Kidney tubule cell (primary cell): ENCODE results near the gene ARHGEF26.

Experiments used
- DNase-seq: peaks from one replicate; pipeline ENCODE4 v3.0.0-alpha.2; 2018; ENCODE audit warnings: low spot score

The ARHGEF26 gene

DNA sequence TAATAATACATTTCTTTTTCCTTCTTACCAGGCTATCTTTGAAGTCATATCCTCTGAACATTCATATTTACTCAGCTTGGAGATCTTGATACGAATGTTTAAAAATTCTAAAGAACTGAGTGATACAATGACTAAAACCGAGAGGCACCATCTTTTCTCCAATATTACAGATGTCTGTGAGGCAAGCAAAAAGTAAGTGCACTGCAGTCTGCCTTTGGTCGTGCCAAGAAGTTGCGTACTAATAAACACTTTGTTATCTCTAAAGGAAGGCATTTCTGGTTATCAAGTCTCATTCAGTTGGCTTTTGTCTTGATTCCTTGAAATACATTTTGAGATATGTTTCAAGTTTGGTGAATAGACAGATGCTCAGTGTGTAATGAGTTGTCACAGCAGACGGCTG lies 31.6 kb downstream of the ARHGEF26 start:
- DNase-seq: no peak

DNA sequence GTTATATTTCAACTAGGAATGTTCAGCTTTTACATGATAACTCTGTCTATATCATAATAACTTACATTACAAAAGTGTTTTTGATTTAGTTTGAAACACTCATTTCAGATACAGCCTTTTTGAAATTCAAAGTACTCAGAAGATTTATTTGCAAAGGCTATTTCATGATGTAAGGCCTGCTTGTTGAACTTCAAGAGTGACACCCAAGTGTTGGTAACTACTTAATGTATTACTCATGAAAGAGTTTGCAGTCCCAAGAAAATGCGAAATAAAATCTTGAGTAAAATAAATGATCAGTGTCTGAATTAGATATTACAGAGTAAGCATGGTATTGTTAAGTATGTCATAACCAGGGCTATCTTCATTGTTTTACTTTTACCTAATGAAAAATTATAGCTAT lies 35.3 kb downstream of the ARHGEF26 start:
- DNase-seq: no peak

DNA sequence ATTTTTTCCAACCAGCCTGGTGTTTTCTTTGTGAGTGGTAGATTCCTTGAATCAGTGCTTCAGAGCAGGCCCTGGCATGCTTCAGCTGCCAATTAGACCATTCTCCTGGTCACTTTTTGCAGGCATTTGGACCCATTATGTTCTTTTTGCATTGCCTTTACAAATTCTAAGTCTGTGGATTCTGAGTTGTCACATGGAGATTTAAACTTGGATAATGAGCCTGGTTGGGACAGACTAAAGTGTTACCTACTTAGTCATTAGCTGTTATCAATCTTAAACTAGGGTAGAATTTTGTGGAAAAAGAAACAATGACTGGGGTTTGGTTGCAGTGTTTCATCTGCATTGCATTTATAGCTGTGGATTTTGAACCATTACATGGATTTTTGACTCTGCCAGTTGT lies 40.6 kb downstream of the ARHGEF26 start:
- no peak for DNase-seq

GRCh38 chr3:154164387-154164786 lies 43.2 kb downstream of the ARHGEF26 start:
- no peak for DNase-seq

GRCh38 chr3:154168998-154169795 lies 48.0 kb downstream of the ARHGEF26 start:
- no peak for DNase-seq

GRCh38 chr3:154169796-154170110 lies 48.6 kb downstream of the ARHGEF26 start:
- DNase-seq: no peak

- DNase-seq: no peak
Observed at GRCh38 chr3:154170300-154170699, 49.1 kb downstream of the ARHGEF26 start.

DNA sequence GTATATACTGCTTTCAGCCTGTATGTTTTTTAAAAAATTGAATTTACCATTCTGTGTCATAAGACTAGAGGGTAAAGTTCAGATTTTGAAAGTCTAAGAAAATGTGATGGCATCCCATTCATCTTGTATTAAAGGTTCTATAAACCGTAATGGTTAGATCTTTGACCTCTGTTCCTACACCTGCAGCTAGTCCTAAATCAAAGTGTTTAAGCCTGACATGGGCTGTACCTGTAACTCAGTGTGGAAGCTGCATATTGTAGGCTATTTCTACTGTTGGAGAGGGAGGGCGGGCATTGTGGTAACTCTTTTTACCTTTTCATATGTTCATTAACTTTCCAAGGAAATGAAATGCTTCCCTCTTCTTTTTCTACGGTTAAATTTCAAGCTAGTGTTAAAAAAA lies 53.9 kb downstream of the ARHGEF26 start:
- no peak for DNase-seq

DNA sequence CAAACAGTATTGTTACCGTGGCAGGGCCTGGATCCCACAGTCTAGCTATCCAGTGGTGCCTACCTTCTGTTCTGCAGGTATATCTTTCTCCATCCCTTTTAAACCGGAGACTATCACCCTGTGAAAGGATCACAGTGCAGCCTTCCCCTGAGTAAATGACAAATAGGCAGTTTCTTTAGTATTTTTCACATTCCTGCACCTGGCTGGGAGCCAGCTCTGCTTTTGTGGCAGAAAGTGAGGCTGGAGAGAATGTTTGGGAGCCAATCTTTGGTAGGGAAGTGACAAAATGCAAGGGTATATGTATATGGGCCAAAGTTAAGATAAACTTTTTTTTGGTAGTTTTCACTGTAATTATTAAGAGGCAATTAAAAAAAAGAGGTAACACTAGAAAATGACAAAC lies 54.8 kb downstream of the ARHGEF26 start:
- no peak for DNase-seq

DNA sequence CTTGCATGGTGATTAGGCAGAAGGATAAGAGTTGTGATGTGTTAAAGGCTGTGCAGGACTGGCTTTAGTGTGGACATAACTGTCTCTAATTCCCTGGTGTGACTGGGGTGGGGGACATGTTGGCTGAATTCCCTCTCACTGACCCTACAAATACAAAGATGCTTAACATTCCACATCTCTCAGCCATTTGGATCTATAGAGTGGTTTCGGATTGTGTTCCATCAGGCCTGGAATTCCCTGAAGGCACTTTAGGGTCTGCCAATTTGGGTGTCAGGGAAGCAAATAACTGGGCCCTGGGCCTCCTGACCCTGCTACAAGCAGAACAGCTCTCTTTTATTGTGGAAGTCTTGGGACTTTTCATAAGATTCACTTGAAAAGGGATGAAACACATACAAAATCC lies 56.2 kb downstream of the ARHGEF26 start:
- DNase-seq: no peak

- DNase-seq: no peak
Observed at GRCh38 chr3:154178172-154178571, 57.0 kb downstream of the ARHGEF26 start.

- no peak for DNase-seq
Observed at GRCh38 chr3:154180836-154181691, 59.9 kb downstream of the ARHGEF26 start.

- no peak for DNase-seq
Observed at GRCh38 chr3:154182322-154182922, 61.2 kb downstream of the ARHGEF26 start.

- DNase-seq: no peak
Observed at GRCh38 chr3:154182975-154183374, 61.8 kb downstream of the ARHGEF26 start.

DNA sequence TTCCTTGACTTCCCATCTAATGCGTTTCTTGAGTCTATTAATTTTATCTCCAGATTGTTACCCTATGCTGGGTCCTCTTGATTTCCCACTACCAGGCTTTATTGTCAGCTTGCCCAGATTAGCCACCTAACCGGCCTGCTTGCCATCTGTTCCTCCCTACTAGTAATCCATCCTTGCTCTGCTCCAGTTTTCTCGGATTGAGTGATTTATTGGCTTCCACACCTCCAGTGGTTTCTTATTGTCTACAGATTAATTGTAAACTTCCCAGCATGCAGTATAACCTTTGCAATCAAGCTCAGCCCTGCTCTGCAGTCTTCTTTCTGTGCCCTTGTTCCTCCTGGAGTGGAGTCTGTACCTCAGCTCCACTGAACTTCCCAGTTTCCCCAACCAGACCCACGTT lies 63.4 kb downstream of the ARHGEF26 start:
- no peak for DNase-seq

- DNase-seq: no peak
Observed at GRCh38 chr3:154188437-154188836, 67.2 kb downstream of the ARHGEF26 start.

- no peak for DNase-seq
Observed at GRCh38 chr3:154188846-154189245, 67.7 kb downstream of the ARHGEF26 start.

GRCh38 chr3:154191520-154191919 lies 70.3 kb downstream of the ARHGEF26 start:
- no peak for DNase-seq

- no peak for DNase-seq
Observed at GRCh38 chr3:154192225-154192624, 71.0 kb downstream of the ARHGEF26 start.

DNA sequence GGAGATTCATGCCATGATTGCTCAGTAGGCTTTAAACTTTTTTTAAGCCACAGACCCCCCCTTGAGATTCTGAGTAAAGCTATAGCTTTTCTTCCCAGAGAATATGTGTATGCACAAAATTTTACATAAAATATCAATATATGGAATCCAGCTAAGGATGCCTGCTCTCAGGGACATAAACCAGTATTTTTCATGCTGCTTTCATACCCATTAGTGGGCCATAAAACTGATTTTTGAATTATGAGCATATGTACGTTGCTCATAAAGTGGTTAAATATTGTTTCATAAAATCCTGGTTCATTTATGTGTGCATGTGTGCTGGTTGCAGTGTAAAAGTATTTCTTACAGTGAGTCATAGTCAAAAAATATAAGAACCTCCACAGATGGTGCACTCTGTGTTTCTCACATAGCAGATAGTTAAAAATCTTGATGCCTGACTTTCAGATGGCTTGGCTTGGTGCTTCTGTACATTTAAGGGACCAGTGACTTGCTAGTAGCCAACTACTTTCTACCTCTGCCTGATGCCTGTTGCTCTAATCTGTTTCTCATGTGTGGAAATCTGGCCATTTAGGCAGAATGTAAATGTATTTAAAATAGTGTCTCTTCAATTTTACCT lies 71.9 kb downstream of the ARHGEF26 start:
- DNase-seq: no peak

GRCh38 chr3:154194877-154195276 lies 73.7 kb downstream of the ARHGEF26 start:
- DNase-seq: no peak

DNA sequence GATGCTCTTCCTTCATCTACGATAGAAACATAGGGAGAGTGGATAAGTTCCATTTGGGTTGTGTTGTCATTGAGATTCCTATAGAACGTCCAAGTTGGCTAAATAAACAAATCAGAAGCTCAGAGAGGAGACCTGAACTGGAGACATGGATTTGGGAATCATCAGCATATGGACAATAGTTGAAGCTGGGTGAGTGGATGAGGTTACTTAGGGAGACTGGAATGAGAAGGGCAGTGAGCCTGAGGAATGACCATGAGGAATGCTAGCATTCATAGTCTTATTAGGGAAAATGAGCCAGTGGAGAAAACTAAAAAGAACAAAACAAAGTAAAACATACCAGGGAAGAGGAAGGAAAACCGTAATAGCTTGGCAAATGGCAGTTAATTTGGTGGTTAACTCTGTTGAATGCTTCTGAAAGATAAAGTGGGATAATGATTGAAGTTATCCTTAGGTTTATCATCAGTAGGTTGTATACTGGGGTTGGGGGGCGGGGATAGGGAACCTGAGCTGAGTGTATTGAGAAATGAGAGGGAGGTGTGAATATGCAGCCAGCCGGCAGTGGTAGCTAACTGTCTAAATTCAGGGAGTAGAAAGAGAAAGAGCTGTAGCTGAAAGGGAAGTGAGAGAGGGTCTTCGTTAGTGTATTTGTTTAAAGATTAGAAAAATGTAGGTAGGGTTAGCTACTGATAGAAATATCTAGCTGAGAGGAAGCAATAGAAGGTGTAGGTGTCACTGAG lies 74.6 kb downstream of the ARHGEF26 start:
- DNase-seq: no peak
